ENCODE measurements around the gene LGR6. TPM values are rescaled to one million over a fixed set of nuclear protein-coding genes. Genes with fewer than 3 reads are reported as not detected.

The LGR6 gene
- total RNA-seq, 2 donors from 2014 or later, result 1.3 to 1.6 TPM

- TF ChIP-seq CTCF (IDR thresholded peaks at IDR 0.05), result no peak
- DNase-seq, result no peak
- Histone ChIP-seq H3K9me3 (no peaks in the 10 kb centered on the region), H3K4me3 (no peak overlapping the region), H3K36me3 (no peaks in the 10 kb centered on the region), H3K27ac (no peak overlapping the region), H3K27me3 (peaks cover 10% of the 10 kb centered on the region), H3K4me1 (no peaks in the 10 kb centered on the region), H3K9ac (ENCODE audit: low read depth in 2 of 2, low read length in 2 of 2) (peak overlapping the region in 1 of 2 donors; percentile 41)
- intact Hi-C loops (cut with DNase I), result no loop called here
Observed at GRCh38 chr1:202198366-202198724, 4.7 kb downstream of the LGR6 start.

GRCh38 chr1:202199040-202199889 is 5.7 kb downstream of the LGR6 start:
- intact Hi-C loops (cut with DNase I), result no loop called here
- no peaks in the 10 kb centered on the region for H3K36me3 ChIP-seq
- no peaks in the 10 kb centered on the region for H3K9me3 ChIP-seq
- no peak for TF ChIP-seq CTCF (IDR thresholded peaks at IDR 0.05)
- H3K4me1 ChIP-seq, result no peaks in the 10 kb centered on the region
- peak; percentile 83 for DNase-seq
- H3K4me3 ChIP-seq, result no peak overlapping the region
- H3K27ac ChIP-seq, result peak overlapping the region; percentile 32
- H3K9ac ChIP-seq (ENCODE audit: low read depth in 2 of 2, low read length in 2 of 2), result peak overlapping the region; percentile 37 to 41
- peaks cover under 1% of the 10 kb centered on the region for H3K27me3 ChIP-seq

- Histone ChIP-seq H3K27me3 (no peaks in the 10 kb centered on the region), H3K4me3 (no peak overlapping the region), H3K4me1 (no peaks in the 10 kb centered on the region), H3K36me3 (no peaks in the 10 kb centered on the region), H3K9ac (ENCODE audit: low read depth in 2 of 2, low read length in 2 of 2) (peak overlapping the region in 1 of 2 donors; percentile 41), H3K27ac (peak overlapping the region; percentile 22), H3K9me3 (no peaks in the 10 kb centered on the region)
- DNase-seq, result peak; percentile 81
- no peak for TF ChIP-seq CTCF (IDR thresholded peaks at IDR 0.05)
- intact Hi-C loops (cut with DNase I), result no loop called here
Observed at GRCh38 chr1:202200112-202200548, 6.5 kb downstream of the LGR6 start.

DNA sequence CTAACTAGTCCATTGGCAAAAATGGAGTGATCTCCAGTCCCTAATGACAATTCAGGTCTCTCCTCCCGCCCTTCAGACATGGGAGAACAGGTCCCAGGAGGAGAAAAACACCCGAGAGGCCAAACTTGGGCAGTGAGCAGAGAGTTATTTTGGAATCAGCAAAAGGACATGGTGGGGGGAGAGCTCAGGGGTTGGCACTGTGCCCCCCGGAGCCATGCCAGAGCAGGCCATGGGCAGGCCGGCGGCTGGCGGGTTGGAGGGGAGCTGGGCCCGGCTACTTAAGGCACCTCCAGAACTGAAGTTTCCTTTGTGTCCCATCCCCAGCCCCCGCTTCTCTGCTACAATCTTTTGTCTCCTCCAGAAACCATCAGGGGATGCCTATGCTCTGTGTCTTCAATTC is 7.1 kb downstream of the LGR6 start:
- Histone ChIP-seq H3K27ac (no peak overlapping the region), H3K9me3 (no peaks in the 10 kb centered on the region), H3K4me1 (no peaks in the 10 kb centered on the region), H3K9ac (ENCODE audit: low read depth in 2 of 2, low read length in 2 of 2) (no peak overlapping the region), H3K36me3 (no peaks in the 10 kb centered on the region), H3K4me3 (no peak overlapping the region), H3K27me3 (no peaks in the 10 kb centered on the region)
- intact Hi-C loops (cut with DNase I), result no loop called here
- no peak for DNase-seq
- TF ChIP-seq CTCF (IDR thresholded peaks at IDR 0.05), result no peak

DNA sequence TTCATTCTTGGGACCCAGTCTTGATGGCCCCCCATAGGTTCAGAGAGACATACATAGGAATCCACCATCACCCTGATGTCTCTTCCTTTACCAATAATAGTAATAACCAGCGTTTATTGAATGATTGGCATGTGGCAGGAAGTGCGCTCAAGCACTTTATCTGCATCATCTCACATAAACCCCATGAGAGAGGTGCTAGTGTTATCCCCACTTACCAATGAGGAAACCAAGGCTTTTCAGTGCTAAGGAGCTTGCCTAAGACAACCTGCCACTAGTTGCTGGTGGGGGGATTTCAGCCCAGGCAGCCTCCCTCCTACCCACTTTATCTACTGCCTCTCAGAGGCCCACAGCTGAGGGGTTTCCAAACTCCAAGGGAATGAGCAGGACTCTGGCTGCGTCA is 7.7 kb downstream of the LGR6 start:
- no peaks in the 10 kb centered on the region for H3K27me3 ChIP-seq
- intact Hi-C loops (cut with DNase I), result no loop called here
- H3K9ac ChIP-seq (ENCODE audit: low read depth in 2 of 2, low read length in 2 of 2), result no peak overlapping the region
- TF ChIP-seq CTCF (IDR thresholded peaks at IDR 0.05), result no peak
- H3K9me3 ChIP-seq, result no peaks in the 10 kb centered on the region
- no peak for DNase-seq
- H3K4me3 ChIP-seq, result no peak overlapping the region
- no peaks in the 10 kb centered on the region for H3K4me1 ChIP-seq
- H3K27ac ChIP-seq, result no peak overlapping the region
- no peaks in the 10 kb centered on the region for H3K36me3 ChIP-seq
